Non-pigmented ciliary epithelial cell (primary cell): ENCODE data around the gene PCAT6.
A peak's percentile ranks its signal among the peaks of the same experiment; 100 is the strongest.
"Not testable (repeated sequence)": the region's sequence is repeated elsewhere in the genome, so short reads cannot be mapped to it uniquely, and the experiment has no call there.

Experiments
- DNase-seq: peaks from one replicate; pipeline ENCODE4 v3.0.0-alpha.2; 2010; ENCODE audit warnings: low read depth

PCAT6 gene

GRCh38 chr1:202810615-202811295 lies at the start of gene PCAT6:
Gene PCAT6 (plus strand): TSS chr1:202810954.
- DNase-seq: peak; percentile 75

GRCh38 chr1:202762019-202762418 lies 48.7 kb upstream of the PCAT6 start:
- DNase-seq: no peak

GRCh38 chr1:202765721-202766120 lies 45.0 kb upstream of the PCAT6 start:
- no peak for DNase-seq

GRCh38 chr1:202770135-202770534 lies 40.6 kb upstream of the PCAT6 start:
- no peak for DNase-seq

- DNase-seq: no peak
These were observed 29.6 kb upstream of the PCAT6 start for GRCh38 chr1:202781180-202781579.

- DNase-seq: no peak
These were observed 23.9 kb upstream of the PCAT6 start for GRCh38 chr1:202786804-202787203.

GRCh38 chr1:202788800-202789199 lies 22.0 kb upstream of the PCAT6 start:
- DNase-seq: no peak

- no peak for DNase-seq
These were observed 19.5 kb upstream of the PCAT6 start for GRCh38 chr1:202791077-202791747.

- DNase-seq: no peak
These were observed 16.6 kb upstream of the PCAT6 start for GRCh38 chr1:202794051-202794740.

- not testable (repeated sequence) for DNase-seq
These were observed 15.8 kb upstream of the PCAT6 start for GRCh38 chr1:202794931-202795330.

GRCh38 chr1:202796670-202797069 lies 14.1 kb upstream of the PCAT6 start:
- DNase-seq: no peak

GRCh38 chr1:202798260-202798659 lies 12.5 kb upstream of the PCAT6 start:
- no peak for DNase-seq

GRCh38 chr1:202798792-202799331 lies 11.9 kb upstream of the PCAT6 start:
- DNase-seq: no peak

GRCh38 chr1:202800742-202801141 lies 10.0 kb upstream of the PCAT6 start:
- no peak for DNase-seq

- DNase-seq: no peak
These were observed 9.6 kb upstream of the PCAT6 start for GRCh38 chr1:202801175-202801574.

GRCh38 chr1:202802034-202802433 lies 8.7 kb upstream of the PCAT6 start:
- DNase-seq: no peak

- DNase-seq: no peak
These were observed 7.5 kb upstream of the PCAT6 start for GRCh38 chr1:202802998-202803932.

- DNase-seq: no peak
These were observed 6.6 kb upstream of the PCAT6 start for GRCh38 chr1:202804126-202804525.

- DNase-seq: no peak
These were observed 4.6 kb upstream of the PCAT6 start for GRCh38 chr1:202805886-202806844.

GRCh38 chr1:202806845-202807450 lies 3.8 kb upstream of the PCAT6 start:
- DNase-seq: no peak
